Adipocyte (in vitro differentiated cells): Measurements from ENCODE around the gene INCENP.

ENCODE experiments used
- DNase-seq: peaks from one replicate; pipeline ENCODE4 v3.0.0-alpha.2; 2015; ENCODE audit warnings: low read depth
- H3K27me3 ChIP-seq: replicated peaks from 2 replicates; pipeline ENCODE4 v1.7.0; 2013; ENCODE audit warnings: mild to moderate bottlenecking, low read length, moderate library complexity; ENCODE audit not compliant: control insufficient read depth, insufficient read depth
- H3K36me3 ChIP-seq: 2 replicates; pipeline ENCODE4 v1.7.0; 2013; ENCODE audit warnings: low read length, mild to moderate bottlenecking, moderate library complexity; ENCODE audit not compliant: control insufficient read depth, insufficient read depth, severe bottlenecking
- H3K4me1 ChIP-seq: 2 replicates; pipeline ENCODE4 v1.7.0; 2013; ENCODE audit warnings: mild to moderate bottlenecking, low read length, moderate library complexity; ENCODE audit not compliant: control insufficient read depth, insufficient read depth
- H3K4me3 ChIP-seq: 2 replicates; pipeline ENCODE4 v1.7.0; 2013; ENCODE audit warnings: mild to moderate bottlenecking, low read length, moderate library complexity
- H3K9ac ChIP-seq: 2 replicates; pipeline ENCODE4 v1.7.0; 2013; ENCODE audit warnings: mild to moderate bottlenecking, low read length, moderate library complexity
- H3K9me3 ChIP-seq: 2 replicates; pipeline ENCODE4 v1.7.0; 2013; ENCODE audit warnings: mild to moderate bottlenecking, low read length, moderate library complexity; ENCODE audit not compliant: control insufficient read depth

The INCENP gene

DNA sequence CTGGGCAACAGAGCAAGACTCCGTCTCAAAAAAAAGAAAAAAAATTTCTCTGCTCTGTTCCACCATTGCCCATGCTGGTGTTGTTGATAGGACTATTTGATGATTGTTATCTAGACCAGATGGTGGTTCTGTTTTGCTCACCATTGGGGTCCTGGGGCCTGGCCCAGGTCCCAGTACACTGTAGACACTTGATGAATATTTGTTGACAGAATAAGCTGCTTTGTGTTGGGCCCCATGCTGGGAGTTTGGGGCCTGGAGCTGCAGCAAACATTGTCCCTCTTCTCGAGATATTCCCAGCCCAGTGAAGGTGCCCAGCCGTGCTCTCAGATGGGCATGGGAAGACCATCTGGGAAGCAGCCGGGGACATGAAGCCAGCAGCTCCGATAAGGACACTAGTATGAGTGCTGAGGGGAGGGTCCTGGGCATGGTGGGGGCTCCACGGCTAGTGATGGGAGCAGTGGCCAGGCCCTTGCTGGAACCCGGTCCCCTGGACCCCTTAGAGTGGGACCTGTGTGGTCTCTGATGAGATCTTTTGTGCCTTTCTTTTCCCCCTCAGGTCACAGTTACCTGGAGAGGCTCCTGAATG lies 13.6 kb downstream of the INCENP start:
- DNase-seq: no peak
- H3K4me1 ChIP-seq: no peaks in the 10 kb centered on the region
- no peak overlapping the region for H3K9ac ChIP-seq
- H3K27me3 ChIP-seq: no peaks in the 10 kb centered on the region
- peaks cover 30% of the 10 kb centered on the region for H3K36me3 ChIP-seq
- no peak overlapping the region for H3K4me3 ChIP-seq
- H3K9me3 ChIP-seq: no peaks in the 10 kb centered on the region

DNA sequence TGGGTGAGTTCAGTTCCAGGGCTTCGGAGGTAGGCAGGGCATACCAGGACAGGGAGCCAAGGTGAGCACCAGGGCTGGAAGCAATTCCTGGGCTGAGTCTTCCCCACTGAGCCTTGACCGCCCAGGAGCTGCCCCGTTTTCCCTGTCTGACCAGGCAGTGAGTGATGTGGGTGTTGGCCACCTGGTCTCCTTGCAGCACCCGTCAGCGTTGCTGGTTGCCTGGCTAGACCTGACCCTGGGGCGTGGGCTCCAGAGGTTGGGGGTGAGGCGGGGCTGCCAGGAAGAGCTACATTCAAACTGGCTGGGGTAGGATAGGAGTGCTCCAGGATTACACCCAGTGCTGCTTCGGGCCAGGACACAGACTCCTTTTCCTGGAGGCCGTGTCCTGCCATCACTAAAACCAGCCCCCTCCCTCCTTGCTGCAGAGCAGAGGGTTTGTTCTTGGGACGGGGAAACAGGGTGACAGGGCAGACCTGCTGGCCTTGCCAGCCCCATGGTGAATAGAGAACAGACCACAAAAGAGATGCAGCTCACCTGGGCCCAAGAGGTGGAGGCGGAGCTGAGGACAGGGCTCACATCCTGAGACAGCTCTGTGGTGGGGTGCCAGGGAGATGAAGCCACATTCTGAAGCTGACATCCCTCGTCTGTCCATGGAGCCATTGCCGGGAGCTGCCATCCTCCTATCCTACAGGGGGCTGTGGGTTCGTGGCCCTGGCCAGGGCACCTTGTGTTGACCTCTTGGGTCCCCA lies 14.2 kb downstream of the INCENP start:
- Histone ChIP-seq H3K4me1 (no peaks in the 10 kb centered on the region), H3K4me3 (no peak overlapping the region), H3K36me3 (peaks cover 30% of the 10 kb centered on the region), H3K9me3 (no peaks in the 10 kb centered on the region), H3K9ac (no peak overlapping the region), H3K27me3 (no peaks in the 10 kb centered on the region)
- no peak for DNase-seq

DNA sequence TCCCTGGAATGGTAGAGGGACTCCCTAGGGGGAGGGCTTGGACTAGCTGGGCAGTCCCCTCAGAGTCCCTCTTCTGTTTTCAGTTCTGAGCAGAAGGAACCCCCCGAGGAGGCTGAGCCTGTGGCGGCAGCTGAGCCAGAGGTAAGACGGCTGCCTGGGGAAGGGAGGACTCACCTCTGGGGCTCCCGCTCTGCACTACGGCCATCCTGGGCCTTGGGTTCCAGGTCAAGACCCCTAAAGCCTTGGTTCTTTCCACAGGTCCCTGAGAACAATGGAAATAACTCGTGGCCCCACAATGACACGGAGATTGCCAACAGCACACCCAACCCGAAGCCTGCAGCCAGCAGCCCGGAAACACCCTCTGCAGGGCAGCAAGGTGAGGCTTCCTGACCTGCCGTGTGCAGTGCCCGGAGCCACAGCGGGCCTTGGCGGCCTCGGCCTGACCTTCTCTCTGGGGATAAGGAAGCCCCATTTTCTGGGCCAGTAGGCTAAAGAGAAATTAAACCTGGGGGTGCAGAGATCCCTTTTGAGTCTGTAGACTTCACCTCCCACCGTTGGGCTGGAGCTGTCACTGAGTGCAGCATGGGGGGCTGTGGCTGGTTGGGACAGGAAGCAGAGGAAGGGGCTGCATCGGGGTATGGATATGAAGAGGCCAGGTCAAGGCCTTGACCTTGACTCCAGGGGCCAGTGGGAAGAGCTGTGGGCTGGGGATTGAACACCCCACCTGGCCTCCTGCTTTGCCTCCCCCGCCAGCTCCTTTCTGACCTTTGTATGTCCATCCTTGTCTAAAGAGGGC lies 15.0 kb downstream of the INCENP start:
- H3K27me3 ChIP-seq: no peaks in the 10 kb centered on the region
- no peak overlapping the region for H3K4me3 ChIP-seq
- H3K9me3 ChIP-seq: no peaks in the 10 kb centered on the region
- DNase-seq: no peak
- no peaks in the 10 kb centered on the region for H3K4me1 ChIP-seq
- peaks cover 30% of the 10 kb centered on the region for H3K36me3 ChIP-seq
- no peak overlapping the region for H3K9ac ChIP-seq

DNA sequence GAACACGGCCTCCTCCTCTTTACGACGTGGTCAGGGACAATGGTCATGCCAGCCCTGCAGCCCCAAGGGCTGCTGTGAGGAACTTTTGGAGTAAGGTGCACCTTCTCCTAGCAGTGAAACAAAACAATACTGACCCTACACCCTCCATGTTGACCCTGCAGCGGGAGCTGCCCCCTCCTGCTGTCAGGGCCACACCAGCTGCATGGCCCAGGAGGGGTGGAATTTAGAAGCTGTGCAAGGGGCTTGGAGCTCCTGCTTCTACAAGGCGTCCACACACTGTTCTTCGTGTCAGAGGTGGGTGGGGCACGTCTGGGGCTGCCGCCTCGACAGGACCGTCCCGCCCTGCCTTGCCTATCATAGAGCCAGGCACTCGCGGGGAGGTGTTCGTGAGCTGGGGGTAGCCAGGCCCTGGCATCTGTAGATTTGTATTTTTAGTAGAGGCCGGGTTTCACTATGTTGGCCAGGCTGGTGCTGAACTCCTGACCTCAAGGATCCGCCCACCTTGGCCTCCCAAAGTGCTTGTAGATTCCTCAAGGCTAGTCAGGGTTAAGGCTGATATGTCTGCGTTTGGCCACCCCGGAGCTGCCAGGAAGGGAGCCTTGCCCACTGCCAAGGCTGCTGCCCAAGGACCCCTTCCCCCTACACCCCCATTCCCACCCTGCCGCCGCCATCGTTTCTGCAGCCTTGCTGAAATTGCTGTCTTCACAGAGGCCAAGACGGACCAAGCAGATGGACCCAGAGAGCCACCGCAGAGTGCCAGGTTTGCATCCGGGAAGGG lies 15.9 kb downstream of the INCENP start:
- H3K9me3 ChIP-seq: no peaks in the 10 kb centered on the region
- H3K27me3 ChIP-seq: no peaks in the 10 kb centered on the region
- no peaks in the 10 kb centered on the region for H3K4me1 ChIP-seq
- no peak overlapping the region for H3K9ac ChIP-seq
- H3K4me3 ChIP-seq: no peak overlapping the region
- peaks cover 30% of the 10 kb centered on the region for H3K36me3 ChIP-seq
- DNase-seq: no peak

- Histone ChIP-seq H3K27me3 (no peaks in the 10 kb centered on the region), H3K9ac (no peak overlapping the region), H3K9me3 (no peaks in the 10 kb centered on the region), H3K36me3 (peaks cover 37% of the 10 kb centered on the region), H3K4me1 (no peaks in the 10 kb centered on the region), H3K4me3 (no peak overlapping the region)
- DNase-seq: no peak
Observed at GRCh38 chr11:62140304-62141110, 16.7 kb downstream of the INCENP start.

- Histone ChIP-seq H3K9me3 (no peaks in the 10 kb centered on the region), H3K27me3 (no peaks in the 10 kb centered on the region), H3K9ac (no peak overlapping the region), H3K4me1 (no peaks in the 10 kb centered on the region), H3K4me3 (no peak overlapping the region), H3K36me3 (peaks cover 44% of the 10 kb centered on the region)
- no peak for DNase-seq
Observed at GRCh38 chr11:62141111-62142042, 17.6 kb downstream of the INCENP start.

DNA sequence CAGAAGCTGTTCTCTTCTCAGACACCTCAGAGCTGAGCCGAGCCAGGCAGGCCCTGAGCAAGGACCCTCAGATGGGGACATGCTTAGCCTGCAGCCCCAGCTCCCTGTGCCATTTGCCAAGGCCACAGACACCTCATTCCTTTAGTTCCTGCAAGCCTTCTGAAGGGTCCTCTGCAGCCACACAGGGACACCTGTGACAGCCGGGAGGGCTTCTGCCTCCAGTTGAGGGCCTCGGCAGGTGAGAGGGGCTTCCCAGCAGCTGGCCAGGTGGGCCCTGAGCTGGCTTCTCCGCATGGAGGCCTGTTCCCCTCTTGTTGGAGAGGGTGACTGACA lies 18.2 kb downstream of the INCENP start:
- H3K27me3 ChIP-seq: no peaks in the 10 kb centered on the region
- no peaks in the 10 kb centered on the region for H3K9me3 ChIP-seq
- H3K4me1 ChIP-seq: no peaks in the 10 kb centered on the region
- no peak overlapping the region for H3K9ac ChIP-seq
- no peak for DNase-seq
- H3K36me3 ChIP-seq: peaks cover 46% of the 10 kb centered on the region
- no peak overlapping the region for H3K4me3 ChIP-seq

- no peaks in the 10 kb centered on the region for H3K9me3 ChIP-seq
- H3K36me3 ChIP-seq: peaks cover 55% of the 10 kb centered on the region
- H3K27me3 ChIP-seq: no peaks in the 10 kb centered on the region
- DNase-seq: no peak
- no peak overlapping the region for H3K4me3 ChIP-seq
- no peak overlapping the region for H3K9ac ChIP-seq
- H3K4me1 ChIP-seq: no peaks in the 10 kb centered on the region
Observed at GRCh38 chr11:62142921-62143320, 19.1 kb downstream of the INCENP start.

DNA sequence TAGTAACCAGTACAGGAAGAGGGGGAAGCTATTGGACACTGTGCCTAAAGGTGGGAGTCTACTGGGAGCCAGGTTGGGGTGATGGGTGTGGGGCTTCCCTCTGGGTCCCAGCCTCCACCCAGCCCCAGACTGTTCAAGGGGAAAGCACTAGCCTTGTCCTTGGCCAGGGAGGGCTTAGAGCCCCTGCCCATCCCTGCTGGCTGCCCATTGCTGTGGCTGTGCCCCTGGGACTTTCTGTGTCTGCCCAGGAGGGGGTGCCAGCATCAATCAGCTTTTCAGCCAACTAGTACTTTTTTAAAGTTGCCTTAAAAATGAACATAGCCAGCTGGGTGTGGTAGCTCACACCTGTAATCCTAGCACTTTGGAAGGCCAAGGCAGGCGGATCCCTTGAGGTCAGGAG lies 19.9 kb downstream of the INCENP start:
- H3K36me3 ChIP-seq: peaks cover 58% of the 10 kb centered on the region
- H3K4me3 ChIP-seq: no peak overlapping the region
- no peaks in the 10 kb centered on the region for H3K27me3 ChIP-seq
- H3K9ac ChIP-seq: no peak overlapping the region
- DNase-seq: no peak
- H3K9me3 ChIP-seq: no peaks in the 10 kb centered on the region
- no peaks in the 10 kb centered on the region for H3K4me1 ChIP-seq
